NCI-H146 treated with DMSO at 0.1 percent for 48 hours (cell line): Measurements from ENCODE around the gene PPP1R12C.
A peak's percentile ranks its signal among the peaks of the same experiment; 100 is the strongest.
"Not testable (repeated sequence)": the region's sequence is repeated elsewhere in the genome, so short reads cannot be mapped to it uniquely, and the experiment has no call there.

Experiments used
- DNase-seq: peaks from one replicate; lab custom pipeline; 2025; ENCODE audit not compliant: unreplicated experiment; lab: John Stamatoyannopoulos, UW

Gene PPP1R12C

GRCh38 chr19:55077106-55077505, 40.3 kb downstream of the PPP1R12C start:
- no peak for DNase-seq

GRCh38 chr19:55076321-55076720, 41.1 kb downstream of the PPP1R12C start:
- no peak for DNase-seq

- peak; percentile 6 for DNase-seq
These were observed 42.0 kb downstream of the PPP1R12C start, which contains the start of gene EPS8L1 for GRCh38 chr19:55075371-55075998. EPS8L1 (plus strand) TSS chr19:55075869; CDS start chr19:55076445, 576 bp downstream.

- no peak for DNase-seq
These were observed 45.5 kb downstream of the PPP1R12C start for GRCh38 chr19:55071913-55072312.

GRCh38 chr19:55071129-55071502, 46.3 kb downstream of the PPP1R12C start:
- no peak for DNase-seq

GRCh38 chr19:55070466-55071128, 46.8 kb downstream of the PPP1R12C start:
- DNase-seq = no peak

GRCh38 chr19:55069865-55070197, 47.6 kb downstream of the PPP1R12C start:
- no peak for DNase-seq

GRCh38 chr19:55068950-55069864, 48.2 kb downstream of the PPP1R12C start:
- peak; percentile 43 for DNase-seq

- no peak for DNase-seq
These were observed 49.6 kb downstream of the PPP1R12C start for GRCh38 chr19:55067869-55068268.

GRCh38 chr19:55066107-55066709, 51.2 kb downstream of the PPP1R12C start:
- no peak for DNase-seq

- not testable (repeated sequence) for DNase-seq
These were observed 51.9 kb downstream of the PPP1R12C start for GRCh38 chr19:55065516-55065915.

GRCh38 chr19:55063492-55063843, 54.0 kb downstream of the PPP1R12C start:
- DNase-seq = no peak

- DNase-seq = peak; percentile 88
These were observed 54.5 kb downstream of the PPP1R12C start, which contains the start of gene RDH13 for GRCh38 chr19:55062735-55063491. RDH13 (minus strand) TSS chr19:55063148; CDS start chr19:55063032, 116 bp downstream.

GRCh38 chr19:55060287-55060686, 57.1 kb downstream of the PPP1R12C start:
- DNase-seq = not testable (repeated sequence)

- no peak for DNase-seq
These were observed 58.4 kb downstream of the PPP1R12C start for GRCh38 chr19:55058781-55059610.

GRCh38 chr19:55056827-55057226, 60.6 kb downstream of the PPP1R12C start:
- DNase-seq = no peak

- no peak for DNase-seq
These were observed 63.7 kb downstream of the PPP1R12C start for GRCh38 chr19:55053735-55054134.

- no peak for DNase-seq
These were observed 66.5 kb downstream of the PPP1R12C start for GRCh38 chr19:55050749-55051532.

- DNase-seq = no peak
These were observed 69.0 kb downstream of the PPP1R12C start for GRCh38 chr19:55048446-55048845.
